ENCODE measurements around the gene SLC17A2.
A peak's percentile ranks its signal among the peaks of the same experiment; 100 is the strongest.

SLC17A2 gene

GRCh38 chr6:25883991-25884390 lies 46.5 kb downstream of the SLC17A2 start:
- no peak for DNase-seq (ENCODE audit: low read depth in 2 of 2, low spot score in 1 of 2)

- no peak for DNase-seq (ENCODE audit: low read depth in 2 of 2, low spot score in 1 of 2)
Measured at GRCh38 chr6:25883536-25883935, 47.0 kb downstream of the SLC17A2 start.

- DNase-seq (ENCODE audit: low read depth in 2 of 2, low spot score in 1 of 2) = peak in 1 of 2 donors; percentile 1
Measured at GRCh38 chr6:25882051-25882496, 48.4 kb downstream of the SLC17A2 start.

- no peak for DNase-seq (ENCODE audit: low read depth in 2 of 2, low spot score in 1 of 2)
Measured at GRCh38 chr6:25880601-25881000, 49.9 kb downstream of the SLC17A2 start.

GRCh38 chr6:25878721-25879322 lies 51.7 kb downstream of the SLC17A2 start:
- DNase-seq (ENCODE audit: low read depth in 2 of 2, low spot score in 1 of 2) = no peak

- no peak for DNase-seq (ENCODE audit: low read depth in 2 of 2, low spot score in 1 of 2)
Measured at GRCh38 chr6:25875926-25876602, 54.4 kb downstream of the SLC17A2 start.

GRCh38 chr6:25875563-25875905 lies 55.0 kb downstream of the SLC17A2 start:
- no peak for DNase-seq (ENCODE audit: low read depth in 2 of 2, low spot score in 1 of 2)

- DNase-seq (ENCODE audit: low read depth in 2 of 2, low spot score in 1 of 2) = no peak
Measured at GRCh38 chr6:25874822-25875562, 55.5 kb downstream of the SLC17A2 start.

GRCh38 chr6:25874118-25874517 lies 56.4 kb downstream of the SLC17A2 start, which contains the start of gene SLC17A3:
SLC17A3 (minus strand) TSS chr6:25874243; CDS start chr6:25868387, 5,856 bp downstream.
- no peak for DNase-seq (ENCODE audit: low read depth in 2 of 2, low spot score in 1 of 2)

- no peak for DNase-seq (ENCODE audit: low read depth in 2 of 2, low spot score in 1 of 2)
Measured at GRCh38 chr6:25872814-25873213, 57.7 kb downstream of the SLC17A2 start.

GRCh38 chr6:25869840-25870239 lies 60.7 kb downstream of the SLC17A2 start:
- DNase-seq (ENCODE audit: low read depth in 2 of 2, low spot score in 1 of 2) = no peak

- DNase-seq (ENCODE audit: low read depth in 2 of 2, low spot score in 1 of 2) = no peak
Measured at GRCh38 chr6:25868436-25869183, 61.9 kb downstream of the SLC17A2 start.

GRCh38 chr6:25866011-25866410 lies 64.5 kb downstream of the SLC17A2 start:
- DNase-seq (ENCODE audit: low read depth in 2 of 2, low spot score in 1 of 2) = no peak

- no peak for DNase-seq (ENCODE audit: low read depth in 2 of 2, low spot score in 1 of 2)
Measured at GRCh38 chr6:25863360-25863759, 67.1 kb downstream of the SLC17A2 start.

Measured in stimulated activated CD8-positive, alpha-beta memory T cell treated with anti-CD3 and anti-CD28 coated beads, Interleukin-4, amount 100 ng/mL, for 1 hour (primary cell).